Measurements from ENCODE around the gene LDLRAD4.

Gene LDLRAD4

DNA sequence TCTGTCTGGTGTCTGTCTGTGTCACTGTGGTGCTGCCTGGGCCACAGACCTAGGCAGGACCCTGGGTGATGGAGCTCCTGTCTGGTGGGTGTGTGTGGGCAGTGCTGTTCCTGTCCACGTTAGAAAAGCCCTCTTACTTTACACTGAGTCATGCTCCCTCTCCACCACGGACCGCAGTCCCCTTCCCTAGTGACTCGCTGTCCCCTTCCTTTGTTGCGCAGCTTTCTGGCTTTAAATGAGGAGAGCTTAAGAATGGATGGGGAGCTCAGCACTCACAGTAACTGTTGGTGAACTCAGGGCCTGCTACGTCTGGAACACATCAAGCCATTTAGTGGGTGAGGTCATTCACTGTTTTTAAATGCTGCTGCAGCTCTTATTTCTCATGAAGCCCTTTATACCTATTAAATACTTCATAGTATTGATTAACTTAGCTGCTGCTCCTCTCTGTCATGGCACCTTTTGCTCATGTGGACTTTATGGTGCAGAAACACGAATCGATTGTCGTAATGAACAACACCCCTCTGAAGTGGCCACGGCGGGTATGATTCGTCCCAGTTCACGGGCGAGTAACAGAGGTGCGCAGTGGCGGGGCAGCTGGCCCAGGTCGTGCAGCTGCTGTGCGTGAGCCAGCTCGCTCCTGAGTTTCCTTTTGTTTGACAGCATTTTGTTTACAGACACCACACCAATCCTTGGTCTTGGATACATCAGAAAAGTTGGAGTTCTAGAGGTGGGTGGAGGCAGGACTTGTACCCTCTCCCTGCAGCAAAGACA lies 100.4 kb downstream of the LDLRAD4 start:
- H3K4me1 ChIP-seq (ENCODE audit: control insufficient read depth, insufficient read depth, low read length) = no peaks in the 10 kb centered on the region
- no peaks in the 10 kb centered on the region for H3K27me3 ChIP-seq (replicated peaks; ENCODE audit: control insufficient read depth, insufficient read depth, low read length)
- H3K9me3 ChIP-seq (ENCODE audit: control insufficient read depth, low read length) = peaks cover 24% of the 10 kb centered on the region
- H3K36me3 ChIP-seq (ENCODE audit: control insufficient read depth, insufficient read depth, low read length, severe bottlenecking) = no peaks in the 10 kb centered on the region
- DNase-seq (ENCODE audit: low read depth) = no peak
- H3K9ac ChIP-seq (ENCODE audit: low read length) = no peak overlapping the region
- no peak overlapping the region for H3K4me3 ChIP-seq (ENCODE audit: low read length)

GRCh38 chr18:13319629-13320028 lies 101.1 kb downstream of the LDLRAD4 start:
- Histone ChIP-seq H3K4me3 (ENCODE audit: low read length) (no peak overlapping the region), H3K27me3 (replicated peaks; ENCODE audit: control insufficient read depth, insufficient read depth, low read length) (peaks cover under 1% of the 10 kb centered on the region), H3K9ac (ENCODE audit: low read length) (no peak overlapping the region), H3K36me3 (ENCODE audit: control insufficient read depth, insufficient read depth, low read length, severe bottlenecking) (no peaks in the 10 kb centered on the region), H3K4me1 (ENCODE audit: control insufficient read depth, insufficient read depth, low read length) (no peaks in the 10 kb centered on the region), H3K9me3 (ENCODE audit: control insufficient read depth, low read length) (peaks cover 24% of the 10 kb centered on the region)
- no peak for DNase-seq (ENCODE audit: low read depth)

DNA sequence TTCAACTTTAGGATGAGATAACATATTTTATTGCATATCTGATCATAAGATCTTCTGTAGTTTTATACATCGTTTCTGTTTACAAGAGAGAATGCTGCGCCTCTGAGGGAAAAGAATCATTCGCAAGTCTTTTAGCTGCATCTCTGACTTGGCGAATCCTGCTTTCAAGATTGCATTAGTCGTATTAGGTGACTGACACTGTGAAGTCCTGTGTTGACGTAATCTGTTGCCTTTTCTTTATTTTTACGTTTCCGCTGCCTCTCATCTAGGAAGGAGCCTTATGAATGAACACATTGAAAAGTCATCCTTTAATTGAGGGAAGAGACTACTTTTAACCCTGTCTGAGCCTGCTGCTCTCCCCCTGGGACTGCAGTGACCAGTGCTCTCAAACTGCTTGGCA lies 101.5 kb downstream of the LDLRAD4 start:
- H3K9me3 ChIP-seq (ENCODE audit: control insufficient read depth, low read length) = peaks cover 22% of the 10 kb centered on the region
- no peak overlapping the region for H3K9ac ChIP-seq (ENCODE audit: low read length)
- no peak for DNase-seq (ENCODE audit: low read depth)
- no peak overlapping the region for H3K4me3 ChIP-seq (ENCODE audit: low read length)
- H3K36me3 ChIP-seq (ENCODE audit: control insufficient read depth, insufficient read depth, low read length, severe bottlenecking) = no peaks in the 10 kb centered on the region
- no peaks in the 10 kb centered on the region for H3K4me1 ChIP-seq (ENCODE audit: control insufficient read depth, insufficient read depth, low read length)
- H3K27me3 ChIP-seq (replicated peaks; ENCODE audit: control insufficient read depth, insufficient read depth, low read length) = peaks cover 3% of the 10 kb centered on the region

GRCh38 chr18:13320891-13321425 lies 102.4 kb downstream of the LDLRAD4 start:
- no peak for DNase-seq (ENCODE audit: low read depth)
- Histone ChIP-seq H3K36me3 (ENCODE audit: control insufficient read depth, insufficient read depth, low read length, severe bottlenecking) (no peaks in the 10 kb centered on the region), H3K4me1 (ENCODE audit: control insufficient read depth, insufficient read depth, low read length) (no peaks in the 10 kb centered on the region), H3K27me3 (replicated peaks; ENCODE audit: control insufficient read depth, insufficient read depth, low read length) (peaks cover 3% of the 10 kb centered on the region), H3K9me3 (ENCODE audit: control insufficient read depth, low read length) (peaks cover 18% of the 10 kb centered on the region), H3K9ac (ENCODE audit: low read length) (no peak overlapping the region), H3K4me3 (ENCODE audit: low read length) (no peak overlapping the region)

DNA sequence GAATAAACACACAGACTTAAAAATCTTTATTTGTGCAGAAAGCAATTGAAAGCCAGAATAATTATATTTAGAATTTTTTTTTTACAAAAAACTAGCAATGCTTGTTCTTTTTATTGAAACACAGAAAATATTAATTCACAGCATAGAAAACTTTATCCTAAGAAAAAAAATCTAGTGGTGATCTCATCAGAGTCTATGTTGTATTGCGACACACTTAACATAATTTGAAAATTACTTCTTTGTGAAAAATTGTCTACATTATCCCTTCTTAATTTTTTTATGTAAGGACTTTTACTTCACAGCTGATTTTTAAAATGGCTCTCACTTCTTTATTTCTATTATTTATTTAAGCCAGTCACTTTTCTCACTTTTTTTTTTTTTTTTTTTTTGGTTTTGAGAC lies 103.4 kb downstream of the LDLRAD4 start:
- Histone ChIP-seq H3K4me1 (ENCODE audit: control insufficient read depth, insufficient read depth, low read length) (no peaks in the 10 kb centered on the region), H3K4me3 (ENCODE audit: low read length) (no peak overlapping the region), H3K9me3 (ENCODE audit: control insufficient read depth, low read length) (peaks cover 8% of the 10 kb centered on the region), H3K9ac (ENCODE audit: low read length) (no peak overlapping the region), H3K27me3 (replicated peaks; ENCODE audit: control insufficient read depth, insufficient read depth, low read length) (peaks cover 3% of the 10 kb centered on the region), H3K36me3 (ENCODE audit: control insufficient read depth, insufficient read depth, low read length, severe bottlenecking) (no peaks in the 10 kb centered on the region)
- DNase-seq (ENCODE audit: low read depth) = peak; percentile 43

DNA sequence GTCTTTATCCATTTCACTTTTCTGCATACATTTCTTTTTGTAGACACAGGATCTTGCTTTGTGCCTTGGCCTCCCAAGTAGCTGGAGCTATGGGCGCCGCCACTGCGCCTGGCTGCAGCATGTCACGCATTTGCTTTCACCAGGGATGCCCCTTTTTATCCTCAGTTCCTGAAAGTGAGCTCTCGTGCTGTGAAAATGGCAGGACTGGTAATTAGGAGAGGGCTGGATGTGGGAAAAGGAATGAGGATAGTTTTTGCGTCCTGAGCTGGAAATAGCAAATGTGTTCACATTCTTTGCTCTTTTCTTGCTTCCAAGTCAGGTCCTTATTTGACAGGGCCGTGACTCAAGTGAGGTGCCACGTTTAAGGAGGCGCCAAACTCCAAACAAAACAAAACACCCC lies 104.6 kb downstream of the LDLRAD4 start:
- Histone ChIP-seq H3K4me3 (ENCODE audit: low read length) (no peak overlapping the region), H3K36me3 (ENCODE audit: control insufficient read depth, insufficient read depth, low read length, severe bottlenecking) (no peaks in the 10 kb centered on the region), H3K27me3 (replicated peaks; ENCODE audit: control insufficient read depth, insufficient read depth, low read length) (peaks cover 3% of the 10 kb centered on the region), H3K9me3 (ENCODE audit: control insufficient read depth, low read length) (no peaks in the 10 kb centered on the region), H3K9ac (ENCODE audit: low read length) (no peak overlapping the region), H3K4me1 (ENCODE audit: control insufficient read depth, insufficient read depth, low read length) (no peaks in the 10 kb centered on the region)
- DNase-seq (ENCODE audit: low read depth) = no peak

- no peaks in the 10 kb centered on the region for H3K9me3 ChIP-seq (ENCODE audit: control insufficient read depth, low read length)
- H3K4me1 ChIP-seq (ENCODE audit: control insufficient read depth, insufficient read depth, low read length) = no peaks in the 10 kb centered on the region
- H3K27me3 ChIP-seq (replicated peaks; ENCODE audit: control insufficient read depth, insufficient read depth, low read length) = peaks cover 3% of the 10 kb centered on the region
- no peak overlapping the region for H3K9ac ChIP-seq (ENCODE audit: low read length)
- DNase-seq (ENCODE audit: low read depth) = no peak
- no peaks in the 10 kb centered on the region for H3K36me3 ChIP-seq (ENCODE audit: control insufficient read depth, insufficient read depth, low read length, severe bottlenecking)
- no peak overlapping the region for H3K4me3 ChIP-seq (ENCODE audit: low read length)
Observed at GRCh38 chr18:13324880-13325279, 106.3 kb downstream of the LDLRAD4 start.

GRCh38 chr18:13328213-13328612 lies 109.7 kb downstream of the LDLRAD4 start:
- H3K4me3 ChIP-seq (ENCODE audit: low read length) = no peak overlapping the region
- DNase-seq (ENCODE audit: low read depth) = no peak
- H3K9me3 ChIP-seq (ENCODE audit: control insufficient read depth, low read length) = no peaks in the 10 kb centered on the region
- H3K36me3 ChIP-seq (ENCODE audit: control insufficient read depth, insufficient read depth, low read length, severe bottlenecking) = no peaks in the 10 kb centered on the region
- H3K9ac ChIP-seq (ENCODE audit: low read length) = no peak overlapping the region
- H3K4me1 ChIP-seq (ENCODE audit: control insufficient read depth, insufficient read depth, low read length) = no peaks in the 10 kb centered on the region
- H3K27me3 ChIP-seq (replicated peaks; ENCODE audit: control insufficient read depth, insufficient read depth, low read length) = peaks cover 8% of the 10 kb centered on the region

DNA sequence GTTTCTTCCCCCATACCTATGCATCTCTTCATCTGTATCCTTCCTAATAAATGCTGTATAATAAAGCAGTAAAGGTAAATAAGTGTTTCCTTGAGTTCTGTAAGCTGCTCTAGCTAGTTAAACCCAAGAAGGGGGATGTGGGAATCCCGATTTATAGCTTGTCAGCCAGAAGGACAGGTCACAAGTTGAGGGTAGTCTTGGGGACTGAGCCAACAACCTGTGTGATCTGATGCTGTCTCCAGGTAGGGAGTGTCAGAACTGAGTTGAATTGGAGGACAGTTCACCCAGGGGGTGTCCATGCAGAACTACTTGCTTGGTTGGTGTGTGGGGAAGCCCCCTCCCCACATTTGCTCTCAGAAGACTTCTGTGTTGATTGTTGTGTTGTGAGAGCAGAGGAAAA lies 112.4 kb downstream of the LDLRAD4 start:
- H3K9me3 ChIP-seq (ENCODE audit: control insufficient read depth, low read length) = no peaks in the 10 kb centered on the region
- no peak overlapping the region for H3K9ac ChIP-seq (ENCODE audit: low read length)
- peaks cover 5% of the 10 kb centered on the region for H3K27me3 ChIP-seq (replicated peaks; ENCODE audit: control insufficient read depth, insufficient read depth, low read length)
- H3K36me3 ChIP-seq (ENCODE audit: control insufficient read depth, insufficient read depth, low read length, severe bottlenecking) = no peaks in the 10 kb centered on the region
- DNase-seq (ENCODE audit: low read depth) = no peak
- H3K4me3 ChIP-seq (ENCODE audit: low read length) = no peak overlapping the region
- H3K4me1 ChIP-seq (ENCODE audit: control insufficient read depth, insufficient read depth, low read length) = no peaks in the 10 kb centered on the region

GRCh38 chr18:13331846-13332245 lies 113.3 kb downstream of the LDLRAD4 start:
- H3K4me1 ChIP-seq (ENCODE audit: control insufficient read depth, insufficient read depth, low read length) = no peaks in the 10 kb centered on the region
- H3K4me3 ChIP-seq (ENCODE audit: low read length) = no peak overlapping the region
- H3K36me3 ChIP-seq (ENCODE audit: control insufficient read depth, insufficient read depth, low read length, severe bottlenecking) = no peaks in the 10 kb centered on the region
- no peaks in the 10 kb centered on the region for H3K9me3 ChIP-seq (ENCODE audit: control insufficient read depth, low read length)
- H3K27me3 ChIP-seq (replicated peaks; ENCODE audit: control insufficient read depth, insufficient read depth, low read length) = peaks cover 5% of the 10 kb centered on the region
- H3K9ac ChIP-seq (ENCODE audit: low read length) = no peak overlapping the region
- no peak for DNase-seq (ENCODE audit: low read depth)

GRCh38 chr18:13332874-13333273 lies 114.3 kb downstream of the LDLRAD4 start:
- Histone ChIP-seq H3K4me3 (ENCODE audit: low read length) (no peak overlapping the region), H3K27me3 (replicated peaks; ENCODE audit: control insufficient read depth, insufficient read depth, low read length) (peaks cover 5% of the 10 kb centered on the region), H3K36me3 (ENCODE audit: control insufficient read depth, insufficient read depth, low read length, severe bottlenecking) (no peaks in the 10 kb centered on the region), H3K9me3 (ENCODE audit: control insufficient read depth, low read length) (no peaks in the 10 kb centered on the region), H3K9ac (ENCODE audit: low read length) (no peak overlapping the region), H3K4me1 (ENCODE audit: control insufficient read depth, insufficient read depth, low read length) (no peaks in the 10 kb centered on the region)
- no peak for DNase-seq (ENCODE audit: low read depth)

- Histone ChIP-seq H3K9ac (ENCODE audit: low read length) (no peak overlapping the region), H3K4me3 (ENCODE audit: low read length) (no peak overlapping the region), H3K9me3 (ENCODE audit: control insufficient read depth, low read length) (no peaks in the 10 kb centered on the region), H3K36me3 (ENCODE audit: control insufficient read depth, insufficient read depth, low read length, severe bottlenecking) (no peaks in the 10 kb centered on the region), H3K27me3 (replicated peaks; ENCODE audit: control insufficient read depth, insufficient read depth, low read length) (peaks cover 2% of the 10 kb centered on the region), H3K4me1 (ENCODE audit: control insufficient read depth, insufficient read depth, low read length) (no peaks in the 10 kb centered on the region)
- DNase-seq (ENCODE audit: low read depth) = no peak
Observed at GRCh38 chr18:13335903-13336302, 117.3 kb downstream of the LDLRAD4 start.

Measured in adipocyte (in vitro differentiated cells).